AG04450 (cell line): Measurements from ENCODE around the gene UTRN. TPM values are rescaled to one million over a fixed set of nuclear protein-coding genes. Genes with fewer than 3 reads are reported as not detected.

Experiments
- CTCF ChIA-PET: fragments of 300-600, 350-600 bp; formaldehyde crosslinking; extraction: SDS; loops from one replicate; lab custom pipeline; 2022; ENCODE audit warnings: antibody characterized with exemption, inconsistent platforms; lab: Charles Lee
- POLR2A ChIA-PET: fragments of 350-600 bp; formaldehyde crosslinking; extraction: SDS; loops from one replicate; lab custom pipeline; 2021; ENCODE audit warnings: antibody characterized with exemption, inconsistent platforms; lab: Yijun Ruan, JAX
- DNase-seq: peaks from one replicate; pipeline ENCODE4 v3.0.0-alpha.2; 2011; ENCODE audit warnings: low read depth, low spot score
- H3K27ac ChIP-seq: one replicate; pipeline ENCODE4 v1.5.1; 2012; ENCODE audit warnings: low read depth, low read length, control low read depth
- H3K27me3 ChIP-seq: one replicate; pipeline ENCODE4 v1.6.0; 2012; ENCODE audit warnings: low read length; ENCODE audit not compliant: control insufficient read depth, insufficient read depth
- H3K4me3 ChIP-seq: 2 replicates; pipeline ENCODE4 v1.5.1; 2011; ENCODE audit warnings: mild to moderate bottlenecking, low read depth, low read length, control low read depth
- H3K9me3 ChIP-seq: 2 replicates; pipeline ENCODE4 v1.5.1; 2012; ENCODE audit warnings: low read length; ENCODE audit not compliant: control insufficient read depth, insufficient read depth
- polyA plus RNA-seq: library from polyadenylated mRNA; depleted of rRNA; stranded (reverse); fragments of >200 nt; gene quantifications from 2 replicates; pipeline ENCODE4 v1.2.3, GENCODE V29; 2011
- TF ChIP-seq, protein P1 (sequence below): IDR thresholded peaks from 2 replicates; pipeline ENCODE4 v1.5.1; 2011; ENCODE audit warnings: low read depth, low read length, control low read depth, inconsistent platforms

UTRN gene
- polyA plus RNA-seq, 1 experiment = 32.1 TPM

GRCh38 chr6:144315981-144316861 is 31.1 kb downstream of the UTRN start:
- Histone ChIP-seq H3K27ac (no peak overlapping the region), H3K27me3 (no peaks in the 10 kb centered on the region), H3K4me3 (no peak overlapping the region), H3K9me3 (no peaks in the 10 kb centered on the region)
- POLR2A ChIA-PET = no interaction called here
- CTCF ChIA-PET = no interaction called here
- DNase-seq = no peak
- TF ChIP-seq, protein P1, sequence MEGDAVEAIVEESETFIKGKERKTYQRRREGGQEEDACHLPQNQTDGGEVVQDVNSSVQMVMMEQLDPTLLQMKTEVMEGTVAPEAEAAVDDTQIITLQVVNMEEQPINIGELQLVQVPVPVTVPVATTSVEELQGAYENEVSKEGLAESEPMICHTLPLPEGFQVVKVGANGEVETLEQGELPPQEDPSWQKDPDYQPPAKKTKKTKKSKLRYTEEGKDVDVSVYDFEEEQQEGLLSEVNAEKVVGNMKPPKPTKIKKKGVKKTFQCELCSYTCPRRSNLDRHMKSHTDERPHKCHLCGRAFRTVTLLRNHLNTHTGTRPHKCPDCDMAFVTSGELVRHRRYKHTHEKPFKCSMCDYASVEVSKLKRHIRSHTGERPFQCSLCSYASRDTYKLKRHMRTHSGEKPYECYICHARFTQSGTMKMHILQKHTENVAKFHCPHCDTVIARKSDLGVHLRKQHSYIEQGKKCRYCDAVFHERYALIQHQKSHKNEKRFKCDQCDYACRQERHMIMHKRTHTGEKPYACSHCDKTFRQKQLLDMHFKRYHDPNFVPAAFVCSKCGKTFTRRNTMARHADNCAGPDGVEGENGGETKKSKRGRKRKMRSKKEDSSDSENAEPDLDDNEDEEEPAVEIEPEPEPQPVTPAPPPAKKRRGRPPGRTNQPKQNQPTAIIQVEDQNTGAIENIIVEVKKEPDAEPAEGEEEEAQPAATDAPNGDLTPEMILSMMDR = no peak

- no peaks in the 10 kb centered on the region for H3K27me3 ChIP-seq
- TF ChIP-seq, protein P1 = no peak
- POLR2A ChIA-PET = no interaction called here
These were observed 31.7 kb downstream of the UTRN start for GRCh38 chr6:144316862-144317195.

DNA sequence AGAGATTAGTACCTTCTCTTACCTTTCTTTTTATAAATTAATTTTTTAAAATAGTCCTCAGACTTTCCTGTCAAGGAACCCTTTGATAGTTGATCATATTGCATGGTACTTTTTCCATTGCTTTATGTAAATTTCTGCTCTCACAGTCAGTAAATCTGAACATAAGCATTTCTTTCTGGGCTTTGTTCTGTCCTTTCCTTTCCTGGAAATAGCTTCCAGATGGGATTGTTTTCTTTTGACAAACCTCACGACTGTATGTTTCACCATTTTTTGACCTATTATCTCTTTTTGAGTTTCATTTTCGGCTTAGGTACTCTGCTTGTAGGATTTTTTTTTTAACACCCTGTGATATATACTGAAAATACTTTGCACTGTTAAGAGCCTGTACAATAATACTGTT is 32.6 kb downstream of the UTRN start:
- Histone ChIP-seq H3K27ac (no peak overlapping the region), H3K9me3 (no peaks in the 10 kb centered on the region), H3K27me3 (no peaks in the 10 kb centered on the region), H3K4me3 (no peak overlapping the region)
- no peak for DNase-seq
- TF ChIP-seq, protein P1 = no peak
- ChIA-PET POLR2A (no interaction called here), CTCF (no interaction called here)

More at GRCh38 chr6:144316862-144317195, 31.7 kb downstream of the UTRN start:
- no peak overlapping the region for H3K4me3 ChIP-seq
- CTCF ChIA-PET = no interaction called here
- no peak overlapping the region for H3K27ac ChIP-seq
- no peaks in the 10 kb centered on the region for H3K9me3 ChIP-seq
- no peak for DNase-seq

DNA sequence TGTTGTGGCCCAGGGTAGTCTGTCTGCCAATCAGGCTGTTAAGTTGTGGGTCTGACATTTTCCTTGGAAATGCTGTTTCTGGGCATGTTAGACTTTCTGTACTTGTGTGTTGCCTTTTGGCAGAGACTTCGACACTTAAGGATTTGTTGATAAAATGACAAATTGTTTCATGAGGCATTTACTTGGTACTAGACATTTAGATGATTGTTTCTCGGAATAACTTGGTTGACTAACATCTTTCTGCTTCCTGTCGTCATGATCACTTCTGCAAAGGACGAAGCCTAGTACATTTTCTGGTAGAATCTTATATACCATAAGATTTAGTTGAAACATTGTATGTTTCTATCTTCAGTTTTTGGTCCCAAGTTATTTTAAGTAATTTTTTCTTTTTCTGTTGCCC is 34.1 kb downstream of the UTRN start:
- DNase-seq = no peak
- TF ChIP-seq, protein P1 = no peak
- ChIA-PET POLR2A (no interaction called here), CTCF (no interaction called here)
- Histone ChIP-seq H3K4me3 (no peak overlapping the region), H3K9me3 (no peaks in the 10 kb centered on the region), H3K27ac (no peak overlapping the region), H3K27me3 (no peaks in the 10 kb centered on the region)

GRCh38 chr6:144320741-144321140 is 35.6 kb downstream of the UTRN start:
- no peak for DNase-seq
- no peaks in the 10 kb centered on the region for H3K27me3 ChIP-seq
- ChIA-PET CTCF (no interaction called here), POLR2A (no interaction called here)
- no peak overlapping the region for H3K27ac ChIP-seq
- H3K9me3 ChIP-seq = no peaks in the 10 kb centered on the region
- no peak overlapping the region for H3K4me3 ChIP-seq
- TF ChIP-seq, protein P1 = no peak
